ENCODE measurements around the gene PYCARD. TPM values are rescaled to one million over a fixed set of nuclear protein-coding genes. Genes with fewer than 3 reads are reported as not detected.
"Not testable (repeated sequence)": the region's sequence is repeated elsewhere in the genome, so short reads cannot be mapped to it uniquely, and the experiment has no call there.

Gene PYCARD
- total RNA-seq, 1 experiment from 2014 or later: 141 TPM

DNA sequence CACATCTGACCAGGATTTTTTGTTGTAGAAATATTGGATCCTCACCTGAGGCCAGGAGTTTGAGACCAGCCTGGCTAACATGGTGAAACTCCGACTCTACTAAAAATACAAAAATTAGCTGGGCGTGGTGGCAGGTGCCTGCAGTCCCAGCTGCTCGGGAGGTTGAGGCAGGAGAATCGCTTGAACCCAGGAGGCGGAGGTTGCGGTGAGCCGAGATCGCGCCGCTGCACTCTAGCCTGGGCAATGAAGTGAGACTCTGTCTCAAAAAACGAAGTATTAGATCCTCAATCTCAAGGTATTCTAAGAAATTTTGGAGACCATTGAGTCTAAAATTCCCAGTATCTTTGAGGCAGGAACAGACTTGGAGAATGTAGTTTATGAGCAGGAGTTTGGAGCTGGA is 6.7 kb downstream of the PYCARD start:
- DNase-seq (ENCODE audit: low read depth, low spot score); in situ Hi-C loops (cut with HindIII; ENCODE audit: low pct_unique_long_range_greater_than_20kb, low sequenced_read_pairs): not testable (repeated sequence)

DNA sequence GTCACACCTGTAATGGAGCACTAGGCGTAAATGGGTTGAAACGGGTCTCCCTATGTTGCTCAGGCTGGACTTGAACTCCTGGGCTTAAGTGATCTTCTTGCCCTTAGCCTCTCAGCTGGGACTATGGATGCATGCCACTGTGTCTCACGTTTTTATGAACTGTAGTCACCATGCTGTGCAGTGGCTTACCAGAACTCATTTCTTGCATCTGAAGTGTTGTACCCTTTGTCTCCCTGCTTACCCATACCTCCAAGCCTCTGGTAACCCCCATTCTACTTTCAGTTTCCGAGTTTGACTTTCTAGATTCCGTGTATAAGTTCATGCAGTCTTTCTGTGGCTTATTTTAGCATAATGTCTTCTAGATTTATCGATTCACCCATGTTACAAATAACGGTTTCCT is 7.7 kb downstream of the PYCARD start:
- DNase-seq (ENCODE audit: low read depth, low spot score): no peak
- in situ Hi-C loops (cut with HindIII; ENCODE audit: low pct_unique_long_range_greater_than_20kb, low sequenced_read_pairs): no loop called here

- in situ Hi-C loops (cut with HindIII; ENCODE audit: low pct_unique_long_range_greater_than_20kb, low sequenced_read_pairs): no loop called here
- no peak for DNase-seq (ENCODE audit: low read depth, low spot score)
Observed at GRCh38 chr16:31193874-31194273, 8.7 kb downstream of the PYCARD start.

GRCh38 chr16:31192856-31193642 is 9.5 kb downstream of the PYCARD start:
- in situ Hi-C loops (cut with HindIII; ENCODE audit: low pct_unique_long_range_greater_than_20kb, low sequenced_read_pairs): no loop called here
- DNase-seq (ENCODE audit: low read depth, low spot score): no peak

GRCh38 chr16:31191697-31192428 is 10.7 kb downstream of the PYCARD start:
- in situ Hi-C loops (cut with HindIII; ENCODE audit: low pct_unique_long_range_greater_than_20kb, low sequenced_read_pairs): no loop called here
- no peak for DNase-seq (ENCODE audit: low read depth, low spot score)

DNA sequence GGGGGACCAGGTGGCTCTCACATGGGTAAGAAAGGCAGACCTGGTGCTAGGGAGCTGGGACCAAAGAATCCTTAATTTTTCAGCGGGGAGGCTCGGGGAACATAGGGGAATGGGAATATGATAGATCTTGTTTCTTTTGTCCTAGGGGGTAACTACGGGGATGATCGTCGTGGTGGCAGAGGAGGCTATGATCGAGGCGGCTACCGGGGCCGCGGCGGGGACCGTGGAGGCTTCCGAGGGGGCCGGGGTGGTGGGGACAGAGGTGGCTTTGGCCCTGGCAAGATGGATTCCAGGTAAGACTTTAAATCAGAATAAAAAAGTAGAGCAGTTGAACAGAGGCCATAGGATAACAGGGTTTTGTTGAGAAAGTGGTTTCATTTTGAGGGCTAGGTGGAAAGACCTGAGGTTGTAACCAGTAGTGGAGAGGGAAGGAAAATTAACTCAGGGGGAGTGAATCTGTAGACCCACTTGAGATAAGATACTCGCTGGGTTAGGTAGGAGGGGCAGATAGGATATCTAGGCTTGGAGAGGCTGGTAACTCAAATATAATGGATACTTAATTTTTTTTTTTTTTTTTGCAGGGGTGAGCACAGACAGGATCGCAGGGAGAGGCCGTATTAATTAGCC is 11.6 kb downstream of the PYCARD start:
- in situ Hi-C loops (cut with HindIII; ENCODE audit: low pct_unique_long_range_greater_than_20kb, low sequenced_read_pairs): no loop called here
- no peak for DNase-seq (ENCODE audit: low read depth, low spot score)

- in situ Hi-C loops (cut with HindIII; ENCODE audit: low pct_unique_long_range_greater_than_20kb, low sequenced_read_pairs): no loop called here
- DNase-seq (ENCODE audit: low read depth, low spot score): no peak
Observed at GRCh38 chr16:31190061-31190460, 12.5 kb downstream of the PYCARD start.

DNA sequence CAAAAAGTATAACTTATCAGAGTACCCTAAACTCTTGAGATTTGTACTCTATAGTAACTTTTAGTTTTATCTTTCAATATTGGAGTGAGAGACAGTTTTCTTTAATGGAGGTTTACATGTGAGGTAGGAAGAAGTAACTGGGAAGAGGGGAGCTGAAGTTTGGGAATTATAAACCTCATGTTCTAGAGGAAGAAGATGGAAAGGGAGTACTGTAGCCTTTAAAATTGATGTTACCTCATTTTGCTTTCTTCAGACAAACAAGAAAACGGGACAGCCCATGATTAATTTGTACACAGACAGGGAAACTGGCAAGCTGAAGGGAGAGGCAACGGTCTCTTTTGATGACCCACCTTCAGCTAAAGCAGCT is 13.2 kb downstream of the PYCARD start:
- in situ Hi-C loops (cut with HindIII; ENCODE audit: low pct_unique_long_range_greater_than_20kb, low sequenced_read_pairs): no loop called here
- no peak for DNase-seq (ENCODE audit: low read depth, low spot score)

DNA sequence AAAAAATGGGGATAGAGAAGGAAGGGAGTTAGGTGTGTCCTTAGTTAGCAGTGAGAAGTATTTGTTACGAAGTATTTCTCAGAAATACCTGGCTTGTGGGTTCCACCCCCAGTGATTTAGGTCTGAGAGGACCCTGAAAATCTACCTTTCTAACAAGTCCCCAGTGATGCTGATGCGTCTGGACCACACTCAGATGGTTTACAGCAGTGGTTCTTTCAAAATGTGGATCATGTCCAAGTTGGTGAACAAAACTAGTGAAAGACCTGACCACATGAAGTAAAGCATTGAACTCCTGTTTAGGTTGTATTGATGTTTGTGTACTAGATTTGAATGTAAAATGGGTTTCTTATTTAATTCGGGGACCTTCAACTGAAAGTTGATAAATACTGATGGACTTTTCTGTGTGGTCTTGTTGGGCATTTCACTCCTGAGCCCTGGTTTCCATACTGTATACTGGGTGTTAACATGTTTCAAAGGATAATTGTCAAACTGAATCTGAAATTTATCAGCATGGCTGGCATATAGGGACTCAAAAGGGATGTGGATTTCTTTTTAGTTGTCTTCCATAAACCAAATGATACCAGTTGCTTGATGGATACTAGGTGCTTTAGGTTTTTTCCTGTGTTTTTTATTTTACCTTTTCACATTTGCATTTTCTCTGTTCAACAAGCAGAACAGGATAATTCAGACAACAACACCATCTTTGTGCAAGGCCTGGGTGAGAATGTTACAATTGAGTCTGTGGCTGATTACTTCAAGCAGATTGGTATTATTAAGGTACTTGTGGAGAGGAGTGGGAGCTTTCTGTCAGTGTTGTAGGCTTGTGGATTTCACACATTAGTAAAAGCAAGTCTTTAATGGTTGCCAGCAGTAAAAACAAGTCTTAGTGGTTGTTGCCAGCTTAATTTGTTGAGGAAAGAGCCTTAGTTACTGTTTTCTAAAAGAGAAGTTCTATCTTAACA is 13.8 kb downstream of the PYCARD start:
- in situ Hi-C loops (cut with HindIII; ENCODE audit: low pct_unique_long_range_greater_than_20kb, low sequenced_read_pairs): no loop called here

GRCh38 chr16:31187808-31188189 is 14.8 kb downstream of the PYCARD start:
- no peak for DNase-seq (ENCODE audit: low read depth, low spot score)
- in situ Hi-C loops (cut with HindIII; ENCODE audit: low pct_unique_long_range_greater_than_20kb, low sequenced_read_pairs): no loop called here

More for the DNA sequence above, 13.8 kb downstream of the PYCARD start:
- no peak for DNase-seq (ENCODE audit: low read depth, low spot score)

- in situ Hi-C loops (cut with HindIII; ENCODE audit: low pct_unique_long_range_greater_than_20kb, low sequenced_read_pairs): no loop called here
- no peak for DNase-seq (ENCODE audit: low read depth, low spot score)
Observed at GRCh38 chr16:31186930-31187807, 15.4 kb downstream of the PYCARD start.

GRCh38 chr16:31186176-31186575 is 16.4 kb downstream of the PYCARD start:
- in situ Hi-C loops (cut with HindIII; ENCODE audit: low pct_unique_long_range_greater_than_20kb, low sequenced_read_pairs): no loop called here
- DNase-seq (ENCODE audit: low read depth, low spot score): no peak

GRCh38 chr16:31185339-31185738 is 17.2 kb downstream of the PYCARD start:
- in situ Hi-C loops (cut with HindIII; ENCODE audit: low pct_unique_long_range_greater_than_20kb, low sequenced_read_pairs): no loop called here
- DNase-seq (ENCODE audit: low read depth, low spot score): no peak

GRCh38 chr16:31184888-31185287 is 17.7 kb downstream of the PYCARD start:
- DNase-seq (ENCODE audit: low read depth, low spot score): no peak
- in situ Hi-C loops (cut with HindIII; ENCODE audit: low pct_unique_long_range_greater_than_20kb, low sequenced_read_pairs): no loop called here

- in situ Hi-C loops (cut with HindIII; ENCODE audit: low pct_unique_long_range_greater_than_20kb, low sequenced_read_pairs): no loop called here
- no peak for DNase-seq (ENCODE audit: low read depth, low spot score)
Observed at GRCh38 chr16:31183432-31184428, 18.8 kb downstream of the PYCARD start.

DNA sequence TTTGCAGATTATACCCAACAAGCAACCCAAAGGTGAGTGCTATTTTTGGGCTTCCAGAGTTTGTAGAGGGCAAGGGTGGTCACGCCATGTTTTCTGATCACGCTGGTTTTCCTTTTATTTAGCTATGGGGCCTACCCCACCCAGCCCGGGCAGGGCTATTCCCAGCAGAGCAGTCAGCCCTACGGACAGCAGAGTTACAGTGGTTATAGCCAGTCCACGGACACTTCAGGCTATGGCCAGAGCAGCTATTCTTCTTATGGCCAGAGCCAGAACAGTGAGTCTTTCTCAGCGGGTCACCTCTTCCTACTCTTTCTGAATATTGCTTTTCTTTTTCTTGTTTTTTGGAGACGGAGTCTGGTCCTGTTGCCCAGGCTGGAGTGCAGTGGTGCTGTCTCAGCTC is 20.2 kb downstream of the PYCARD start:
- in situ Hi-C loops (cut with HindIII; ENCODE audit: low pct_unique_long_range_greater_than_20kb, low sequenced_read_pairs): no loop called here
- no peak for DNase-seq (ENCODE audit: low read depth, low spot score)

Measured in SK-MEL-5 (cell line).